Parietal lobe (tissue), 2 donors: Measurements from ENCODE around the gene TCP10L. TPM values are rescaled to one million over a fixed set of nuclear protein-coding genes. Genes with fewer than 3 reads are reported as not detected.

Experiments used
- small RNA-seq: library from RNA; depleted of rRNA; stranded (forward); fragments of <200 nt; gene quantifications from one replicate; pipeline ENCODE3, GENCODE V24; 2014; ENCODE audit warnings: low replicate concordance
- total RNA-seq: library from RNA; depleted of rRNA; stranded (reverse); fragments of >200 nt; gene quantifications from one replicate; pipeline ENCODE4 v1.2.3, GENCODE V29; 2014

TCP10L gene, protein sequence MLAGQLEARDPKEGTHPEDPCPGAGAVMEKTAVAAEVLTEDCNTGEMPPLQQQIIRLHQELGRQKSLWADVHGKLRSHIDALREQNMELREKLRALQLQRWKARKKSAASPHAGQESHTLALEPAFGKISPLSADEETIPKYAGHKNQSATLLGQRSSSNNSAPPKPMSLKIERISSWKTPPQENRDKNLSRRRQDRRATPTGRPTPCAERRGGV
- total RNA-seq = 3.4 TPM

DNA sequence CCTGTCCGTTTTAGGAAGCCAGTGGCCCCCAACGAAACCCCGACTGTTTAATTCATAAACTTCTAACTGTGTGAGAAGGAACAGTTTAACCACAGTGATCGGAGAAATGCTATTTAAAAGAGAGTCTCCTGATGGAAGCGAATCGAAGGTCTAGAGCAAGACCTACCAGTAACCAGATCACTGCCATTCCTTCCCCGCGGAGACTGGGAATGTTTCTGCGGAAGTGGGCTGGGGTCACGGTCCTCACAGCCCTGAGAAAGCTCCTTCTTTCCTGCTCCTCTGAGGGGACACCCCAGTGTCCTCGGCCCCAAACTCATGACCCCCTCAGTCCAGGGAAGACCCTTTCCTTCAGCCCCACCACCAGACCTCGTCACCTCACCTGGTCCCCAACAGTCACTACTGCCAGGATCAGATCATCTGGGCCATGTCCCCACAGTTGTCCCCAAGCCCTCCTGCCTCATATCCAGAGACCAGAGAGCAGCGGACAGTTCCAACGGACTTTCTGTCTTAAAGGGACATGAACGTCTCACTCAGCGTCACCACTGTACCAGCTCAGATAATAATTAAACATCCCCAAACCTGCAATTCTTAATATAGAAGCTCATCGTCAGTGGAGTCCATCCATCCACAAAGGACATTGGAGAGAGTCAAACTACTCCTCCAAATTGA lies at the start of gene TCP10L:
TSS of gene TCP10L (minus strand) at position 482 of the 669 bp plus-strand sequence. CDS start 1,219 bp downstream, outside the sequence.

DNA sequence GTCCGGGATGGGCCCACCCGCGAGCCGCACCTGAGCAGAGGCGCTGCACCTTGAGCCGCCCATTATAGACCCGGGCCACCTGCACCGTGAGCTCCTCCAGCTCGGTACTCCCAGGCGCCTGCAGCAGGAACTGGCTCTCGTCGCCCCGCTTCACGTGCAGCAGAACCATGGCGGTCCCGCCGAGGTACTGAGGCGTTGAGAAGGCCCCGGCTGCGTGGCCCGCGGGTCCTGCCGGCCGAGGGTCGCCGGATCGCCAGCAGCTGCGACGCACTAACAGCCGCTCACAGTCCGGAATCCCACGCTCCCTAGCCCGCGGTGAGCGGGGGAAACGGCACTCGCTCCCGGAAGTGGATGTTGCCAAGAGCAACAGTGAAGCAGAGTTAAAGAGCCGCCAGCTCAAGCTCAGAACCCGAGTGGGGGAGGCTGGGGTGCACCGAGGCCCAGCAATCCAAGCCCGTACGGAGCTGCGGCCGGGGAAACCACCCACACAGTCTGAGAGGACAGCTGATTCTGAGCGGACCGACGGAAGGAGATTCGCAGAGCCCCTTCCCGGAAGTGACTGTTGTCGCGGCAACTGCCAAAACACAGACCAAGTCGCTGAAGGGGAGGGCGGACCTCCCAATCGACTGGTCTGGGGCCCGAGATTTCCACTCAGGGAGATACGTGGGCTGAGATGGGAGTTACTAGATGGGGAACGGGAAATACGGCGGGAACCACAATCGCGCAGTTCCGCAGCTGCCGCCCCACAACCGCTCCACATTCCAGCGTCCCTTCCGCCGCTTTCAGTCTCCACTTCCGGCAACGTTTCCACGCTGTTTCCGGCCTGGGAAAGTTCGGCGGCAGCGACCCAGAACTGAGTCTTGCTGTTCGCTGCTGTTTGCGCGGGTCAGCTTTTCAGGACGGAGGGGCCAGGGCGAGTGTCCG lies 27.0 kb upstream of the TCP10L start, which contains the start of gene CFAP298:
TSS of gene CFAP298 (minus strand) at position 303 of the 924 bp plus-strand sequence. CDS start at position 169, 134 bp downstream.

Small RNAs within 50 kb of the gene (small RNA-seq; reads per million reads assigned to genes)
- not detected for gene RF00438
- gene RNA5SP490 = not detected

Other genes with a start within 250 kb of the TCP10L start
- gene URB1, start 192.5 kb downstream of the TCP10L start, total RNA-seq = 22.8 TPM
- gene EVA1C, start 172.8 kb downstream of the TCP10L start, total RNA-seq = 2.8 TPM
- 28.2 TPM for gene CFAP298, start 26.9 kb upstream of the TCP10L start, total RNA-seq
- gene SYNJ1, start 142.5 kb upstream of the TCP10L start, total RNA-seq = 32.2 TPM
- gene PAXBP1, start 186.2 kb upstream of the TCP10L start, total RNA-seq = 148 TPM